Activated T-helper 17 cell treated with anti-CD3 and anti-CD28 coated beads, Interleukin-2, amount 50 U/mL, for 72 hours (primary cell): ENCODE measurements around the gene TMEM18. TPM values are rescaled to one million over a fixed set of nuclear protein-coding genes. Genes with fewer than 3 reads are reported as not detected.

ENCODE experiments used
- ATAC-seq: fragments of 150-1000 bp; cut with Tn5 transposase; replicated peaks from 2 replicates; pipeline ENCODE4 v1.10.0; 2021; ENCODE audit warnings: mild to moderate bottlenecking, moderate library complexity
- H3K27ac Mint-ChIP-seq: one replicate; pipeline ENCODE4 v1.8.0; 2022; ENCODE audit warnings: mixed read lengths
- H3K27me3 Mint-ChIP-seq: one replicate; pipeline ENCODE4 v1.8.0; 2022; ENCODE audit warnings: mixed read lengths
- H3K36me3 Mint-ChIP-seq: one replicate; pipeline ENCODE4 v1.8.0; 2022; ENCODE audit warnings: low read depth, mild to moderate bottlenecking, mixed read lengths
- H3K4me1 Mint-ChIP-seq: one replicate; pipeline ENCODE4 v1.8.0; 2022; ENCODE audit warnings: mixed read lengths
- H3K4me3 Mint-ChIP-seq: one replicate; pipeline ENCODE4 v1.8.0; 2022; ENCODE audit warnings: mild to moderate bottlenecking, mixed read lengths
- H3K9me3 Mint-ChIP-seq: one replicate; pipeline ENCODE4 v1.8.0; 2022; ENCODE audit warnings: mixed read lengths
- total RNA-seq, 2 donors: library from RNA; stranded (reverse); gene quantifications; one replicate each; pipeline ENCODE4 v1.2.3, GENCODE V29; 2022

The TMEM18 gene
- total RNA-seq, 2 donors from 2014 or later: 35.4 to 36.6 TPM

DNA sequence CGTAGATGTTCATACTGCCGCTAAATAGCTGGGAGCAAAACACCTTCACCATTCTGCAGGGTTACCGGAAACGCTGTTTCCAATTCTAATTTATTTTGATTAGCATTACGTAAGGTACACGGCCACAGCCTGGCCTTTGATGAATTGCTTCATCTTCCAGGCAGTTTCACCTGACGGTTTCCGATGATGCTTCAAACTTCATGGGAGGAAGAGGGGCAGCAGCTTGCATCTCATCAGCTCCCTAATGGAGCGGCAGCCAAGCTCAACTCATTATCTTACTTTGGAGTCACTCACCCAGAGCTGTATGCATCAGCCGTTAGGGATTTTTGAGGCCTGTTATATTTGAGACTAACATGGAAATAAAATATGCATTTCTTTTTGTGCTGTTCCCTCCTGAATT lies 54.8 kb downstream of the TMEM18 start:
- no peaks in the 10 kb centered on the region for H3K4me1 Mint-ChIP-seq
- H3K36me3 Mint-ChIP-seq: no peaks in the 10 kb centered on the region
- no peak overlapping the region for H3K4me3 Mint-ChIP-seq
- H3K27me3 Mint-ChIP-seq: peaks cover 3% of the 10 kb centered on the region
- ATAC-seq: no peak
- no peak overlapping the region for H3K27ac Mint-ChIP-seq
- H3K9me3 Mint-ChIP-seq: peaks cover 3% of the 10 kb centered on the region

DNA sequence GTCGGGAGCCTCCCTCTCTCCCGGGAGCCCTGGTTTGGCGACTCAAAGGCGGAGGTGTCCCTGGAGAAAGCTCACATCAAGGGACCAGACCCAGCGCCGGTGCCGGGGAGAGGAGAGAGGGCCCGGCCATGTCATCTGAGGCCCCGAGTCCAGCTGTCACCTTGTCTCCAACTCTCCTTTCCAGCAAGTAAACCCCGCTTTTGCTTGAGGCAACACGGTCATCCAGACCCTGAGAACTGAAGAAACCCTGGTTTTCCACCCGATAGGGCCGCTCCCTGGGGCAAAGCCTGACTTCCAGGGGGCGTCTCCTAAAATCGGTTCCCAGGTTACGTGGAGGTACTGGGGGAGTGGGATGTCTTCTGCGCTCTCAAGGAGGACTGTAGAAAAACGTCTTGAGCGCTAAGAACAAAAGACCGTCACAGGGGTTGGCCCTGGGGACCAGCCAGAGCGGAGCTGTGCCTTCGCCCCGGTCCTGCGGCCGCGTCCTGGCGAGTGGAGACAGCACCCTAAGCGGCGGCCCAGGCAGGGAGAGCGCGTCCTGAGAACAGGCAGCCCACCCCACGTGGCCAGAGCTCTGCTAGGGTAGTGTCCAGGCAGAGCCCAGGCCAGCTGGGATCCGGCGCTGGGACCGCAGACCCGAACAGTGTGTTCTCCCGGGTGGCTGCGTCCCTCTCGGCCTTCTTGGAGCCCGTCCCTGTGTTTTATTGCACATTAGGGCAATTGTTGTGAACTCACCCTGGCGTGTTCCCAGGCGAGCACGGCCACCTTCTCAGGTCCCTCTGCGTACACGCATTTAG lies 55.7 kb downstream of the TMEM18 start:
- H3K36me3 Mint-ChIP-seq: no peaks in the 10 kb centered on the region
- peaks cover 4% of the 10 kb centered on the region for H3K9me3 Mint-ChIP-seq
- no peak overlapping the region for H3K27ac Mint-ChIP-seq
- ATAC-seq: no peak
- peaks cover 5% of the 10 kb centered on the region for H3K27me3 Mint-ChIP-seq
- no peak overlapping the region for H3K4me3 Mint-ChIP-seq
- no peaks in the 10 kb centered on the region for H3K4me1 Mint-ChIP-seq

DNA sequence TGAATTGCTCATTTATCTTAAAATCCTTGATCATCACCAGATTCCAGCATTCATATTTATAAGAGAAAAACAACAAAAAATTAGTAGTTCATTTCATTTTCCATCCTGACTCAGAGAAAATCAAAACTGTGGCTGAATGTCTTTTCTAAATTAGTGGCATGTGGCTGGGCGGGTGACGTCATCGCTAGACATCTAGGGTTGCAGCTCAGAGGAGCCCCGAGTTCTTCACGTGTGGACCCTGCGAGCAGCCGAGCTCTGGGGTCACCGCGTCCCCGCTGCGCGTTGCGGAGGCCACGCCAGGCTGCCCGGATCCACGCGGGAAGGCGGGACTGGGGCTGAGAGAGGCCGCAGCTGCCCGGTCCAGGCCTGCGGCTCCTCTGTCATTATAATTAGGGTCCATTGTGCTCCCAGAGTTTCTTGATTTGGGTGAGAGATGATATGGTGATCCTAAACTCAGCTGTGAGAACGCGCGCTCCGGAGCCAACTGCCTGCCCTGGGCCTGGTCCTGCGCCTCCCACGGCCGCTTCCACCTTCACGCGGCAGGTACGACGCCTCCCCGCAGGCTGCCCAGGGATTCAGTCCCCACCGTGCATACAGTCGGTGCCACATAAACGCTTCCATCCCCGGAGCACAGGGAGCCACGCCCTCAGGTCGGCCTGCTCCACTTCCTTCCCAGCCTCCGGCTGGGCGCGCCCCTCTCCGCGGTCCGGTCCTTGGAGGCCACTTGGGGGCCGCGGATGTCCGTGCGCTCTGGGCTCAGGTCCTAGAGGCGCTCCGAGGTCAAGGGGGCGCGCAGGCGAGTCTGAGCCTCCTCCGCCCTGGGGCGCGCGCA lies 56.5 kb downstream of the TMEM18 start:
- H3K27me3 Mint-ChIP-seq: peaks cover 6% of the 10 kb centered on the region
- H3K4me3 Mint-ChIP-seq: no peak overlapping the region
- ATAC-seq: no peak
- no peak overlapping the region for H3K27ac Mint-ChIP-seq
- no peaks in the 10 kb centered on the region for H3K4me1 Mint-ChIP-seq
- H3K9me3 Mint-ChIP-seq: peaks cover 4% of the 10 kb centered on the region
- H3K36me3 Mint-ChIP-seq: no peaks in the 10 kb centered on the region

DNA sequence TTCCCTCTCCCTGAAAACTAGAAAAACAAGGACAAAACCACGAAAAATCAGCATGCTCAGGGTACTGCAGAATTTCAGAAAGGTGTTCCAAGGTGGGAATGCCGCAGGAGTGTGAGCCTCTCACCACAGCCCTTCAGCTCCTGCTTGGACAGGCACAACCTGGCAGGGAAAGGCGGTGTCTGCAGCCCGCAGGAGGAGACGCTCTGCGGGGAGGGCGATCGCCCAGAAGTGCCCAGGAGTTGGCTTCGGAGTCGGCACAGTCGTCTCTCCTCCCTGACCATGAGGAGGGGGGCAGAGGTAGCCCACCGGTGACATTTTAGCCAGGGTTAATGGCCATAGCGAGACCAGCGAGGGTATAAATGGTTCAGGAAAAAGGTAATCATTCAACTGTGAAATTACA lies 57.2 kb downstream of the TMEM18 start:
- H3K4me1 Mint-ChIP-seq: no peaks in the 10 kb centered on the region
- H3K36me3 Mint-ChIP-seq: no peaks in the 10 kb centered on the region
- no peak overlapping the region for H3K4me3 Mint-ChIP-seq
- ATAC-seq: no peak
- peaks cover 11% of the 10 kb centered on the region for H3K27me3 Mint-ChIP-seq
- no peak overlapping the region for H3K27ac Mint-ChIP-seq
- H3K9me3 Mint-ChIP-seq: peaks cover 4% of the 10 kb centered on the region

DNA sequence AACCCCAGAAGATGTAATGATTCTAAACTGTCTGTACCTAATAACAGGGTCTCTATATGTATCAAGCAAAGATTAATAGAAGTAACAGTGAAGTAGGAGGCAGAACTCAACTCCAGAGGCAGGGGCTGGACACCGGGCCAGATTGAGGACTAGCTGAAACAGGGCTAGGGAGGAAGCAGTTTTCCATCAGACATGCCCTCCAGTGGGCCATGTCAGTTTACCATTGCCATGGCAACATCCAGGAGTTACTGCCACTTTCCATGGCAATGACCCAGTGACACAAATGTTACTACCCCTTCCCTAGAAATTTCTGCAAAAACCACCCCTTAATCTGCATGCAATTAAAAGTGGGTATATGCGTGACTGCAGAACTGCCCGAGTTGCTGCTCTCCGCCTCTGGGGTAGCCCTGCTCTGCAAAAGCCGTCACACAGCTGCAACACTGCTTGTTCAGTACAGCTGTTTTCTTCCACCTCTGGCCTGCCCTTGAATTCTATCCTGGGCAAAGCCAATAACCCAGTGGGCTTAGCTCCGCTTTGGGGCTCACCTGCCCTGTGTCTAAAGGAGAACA lies 58.7 kb downstream of the TMEM18 start:
- Mint-ChIP-seq H3K36me3 (no peaks in the 10 kb centered on the region), H3K4me1 (no peaks in the 10 kb centered on the region), H3K9me3 (peaks cover 4% of the 10 kb centered on the region), H3K4me3 (no peak overlapping the region), H3K27me3 (peaks cover 11% of the 10 kb centered on the region), H3K27ac (no peak overlapping the region)
- ATAC-seq: no peak

GRCh38 chr2:618005-618404 lies 59.2 kb downstream of the TMEM18 start:
- Mint-ChIP-seq H3K27me3 (peaks cover 11% of the 10 kb centered on the region), H3K27ac (no peak overlapping the region)
- no peak for ATAC-seq

More at GRCh38 chr2:618005-618404, 59.2 kb downstream of the TMEM18 start:
- Mint-ChIP-seq H3K9me3 (peaks cover 4% of the 10 kb centered on the region), H3K4me3 (no peak overlapping the region), H3K4me1 (no peaks in the 10 kb centered on the region), H3K36me3 (no peaks in the 10 kb centered on the region)
